ENCODE data around the gene NFATC4.

DNA sequence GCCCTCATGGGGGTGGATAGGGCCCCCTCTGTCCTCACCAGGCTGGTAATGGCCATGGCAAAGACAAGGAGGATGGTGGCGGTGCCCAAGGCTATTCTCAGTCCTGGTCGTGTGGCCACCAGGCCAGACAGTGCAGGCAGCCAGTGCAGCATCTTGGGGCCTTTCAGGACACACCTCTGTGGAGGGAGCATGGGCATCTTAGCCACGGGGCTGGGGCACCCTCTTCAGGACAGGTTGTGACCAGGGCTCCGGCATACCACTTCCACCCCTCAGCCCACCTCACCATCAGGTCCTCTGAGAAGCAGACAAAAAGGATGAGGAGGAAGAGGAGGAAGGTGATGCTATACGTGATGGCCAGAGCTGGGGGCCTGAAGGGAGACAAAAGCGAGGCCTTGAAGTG lies 44.0 kb upstream of the NFATC4 start:
- TF ChIP-seq, protein P1, sequence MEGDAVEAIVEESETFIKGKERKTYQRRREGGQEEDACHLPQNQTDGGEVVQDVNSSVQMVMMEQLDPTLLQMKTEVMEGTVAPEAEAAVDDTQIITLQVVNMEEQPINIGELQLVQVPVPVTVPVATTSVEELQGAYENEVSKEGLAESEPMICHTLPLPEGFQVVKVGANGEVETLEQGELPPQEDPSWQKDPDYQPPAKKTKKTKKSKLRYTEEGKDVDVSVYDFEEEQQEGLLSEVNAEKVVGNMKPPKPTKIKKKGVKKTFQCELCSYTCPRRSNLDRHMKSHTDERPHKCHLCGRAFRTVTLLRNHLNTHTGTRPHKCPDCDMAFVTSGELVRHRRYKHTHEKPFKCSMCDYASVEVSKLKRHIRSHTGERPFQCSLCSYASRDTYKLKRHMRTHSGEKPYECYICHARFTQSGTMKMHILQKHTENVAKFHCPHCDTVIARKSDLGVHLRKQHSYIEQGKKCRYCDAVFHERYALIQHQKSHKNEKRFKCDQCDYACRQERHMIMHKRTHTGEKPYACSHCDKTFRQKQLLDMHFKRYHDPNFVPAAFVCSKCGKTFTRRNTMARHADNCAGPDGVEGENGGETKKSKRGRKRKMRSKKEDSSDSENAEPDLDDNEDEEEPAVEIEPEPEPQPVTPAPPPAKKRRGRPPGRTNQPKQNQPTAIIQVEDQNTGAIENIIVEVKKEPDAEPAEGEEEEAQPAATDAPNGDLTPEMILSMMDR (IDR thresholded peaks at IDR 0.05), result no peak
- TF ChIP-seq EP300 (IDR thresholded peaks at IDR 0.05), result no peak
